ENCODE measurements around the gene SMG9. TPM values are rescaled to one million over a fixed set of nuclear protein-coding genes. Genes with fewer than 3 reads are reported as not detected.
"Not testable (repeated sequence)": the region's sequence is repeated elsewhere in the genome, so short reads cannot be mapped to it uniquely, and the experiment has no call there.

SMG9 gene
- total and polyA plus RNA-seq, 12 donors, result 10.0 to 30.4 (median 13.4) TPM

GRCh38 chr19:43687660-43687997 is 67.1 kb downstream of the SMG9 start:
- intact Hi-C loops (cut with DNase I), result no loop called here
- no peak for ATAC-seq

DNA sequence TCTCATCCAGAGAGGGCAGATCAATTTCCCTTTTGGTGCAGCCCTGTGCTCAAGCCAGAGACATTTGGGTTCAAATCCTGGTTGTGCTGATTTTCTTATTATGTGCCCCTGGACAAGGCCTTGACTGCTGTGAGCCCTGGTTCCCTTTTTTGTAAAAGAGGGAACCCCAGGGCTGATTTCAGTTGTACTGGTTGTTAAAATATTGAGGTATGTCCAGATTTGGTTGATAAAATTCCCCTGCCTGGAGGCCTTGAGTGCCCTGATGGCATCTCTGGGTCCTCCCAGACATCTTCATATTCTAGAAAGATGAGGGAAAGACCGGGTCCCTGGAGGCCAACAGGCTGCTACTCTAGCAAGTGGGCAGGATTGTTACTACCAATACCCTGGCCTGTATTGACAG is 70.4 kb downstream of the SMG9 start:
- Histone ChIP-seq H3K9me3 (no peaks in the 10 kb centered on the region), H3K27ac (peak overlapping the region in 1 of 10 donors; percentile 69), H3K36me3 (no peaks in the 10 kb centered on the region), H3K4me3 (no peak overlapping the region), H3K4me1 (peaks cover 0 to 18% (median 0%) of the 10 kb centered on the region in 9 donors), H3K27me3 (no peaks in the 10 kb centered on the region)
- 86 to 92% methylated on average over 1 of the region's 1 CpG for WGBS, 2 donors
- DNase-seq, result no peak
- ATAC-seq, result no peak
- no peak for TF ChIP-seq CTCF (IDR thresholded peaks at IDR 0.05)
- intact Hi-C loops (cut with DNase I), result no loop called here

More at GRCh38 chr19:43687660-43687997, 67.1 kb downstream of the SMG9 start:
- no peak for DNase-seq
- no peaks in the 10 kb centered on the region for H3K36me3 ChIP-seq
- H3K4me3 ChIP-seq, result no peak overlapping the region
- TF ChIP-seq CTCF (IDR thresholded peaks at IDR 0.05), result no peak
- H3K9me3 ChIP-seq, result peaks cover 0 to 30% (median 19%) of the 10 kb centered on the region in 11 donors
- 65 to 66% methylated on average over 1 of the region's 1 CpG for WGBS, 2 donors
- H3K27ac ChIP-seq, result no peak overlapping the region
- no peaks in the 10 kb centered on the region for H3K27me3 ChIP-seq
- peaks cover 0 to 22% (median 0%) of the 10 kb centered on the region in 9 donors for H3K4me1 ChIP-seq

DNA sequence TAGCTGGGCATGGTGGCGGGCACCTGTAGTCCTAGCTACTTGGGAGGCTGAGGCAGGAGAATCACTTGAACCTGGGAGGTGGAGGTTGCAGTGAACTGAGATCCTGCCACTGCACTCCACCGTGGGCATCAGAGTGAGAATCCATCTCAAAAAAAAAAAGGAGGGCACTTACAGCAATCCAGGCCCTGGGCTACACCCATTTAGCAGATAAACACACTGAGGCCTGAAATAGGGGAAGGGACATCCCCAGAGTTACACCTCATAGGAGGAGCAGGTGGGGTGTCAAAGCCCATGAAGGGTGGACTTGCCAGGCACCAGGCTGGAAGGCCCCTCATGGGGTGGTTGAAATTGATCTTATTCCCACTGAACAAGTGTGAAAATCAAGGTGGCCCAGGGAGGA is 70.9 kb downstream of the SMG9 start:
- no peak for DNase-seq
- H3K4me1 ChIP-seq, result peaks cover 0 to 18% (median 0%) of the 10 kb centered on the region in 9 donors
- H3K9me3 ChIP-seq, result no peaks in the 10 kb centered on the region
- 54 to 65% methylated on average over 2 of the region's 2 CpGs for WGBS, 2 donors
- H3K4me3 ChIP-seq, result no peak overlapping the region
- intact Hi-C loops (cut with DNase I), result no loop called here
- H3K27me3 ChIP-seq, result no peaks in the 10 kb centered on the region
- no peaks in the 10 kb centered on the region for H3K36me3 ChIP-seq
- ATAC-seq, result no peak
- TF ChIP-seq CTCF (IDR thresholded peaks at IDR 0.05), result no peak
- H3K27ac ChIP-seq, result peak overlapping the region in 1 of 10 donors; percentile 69

DNA sequence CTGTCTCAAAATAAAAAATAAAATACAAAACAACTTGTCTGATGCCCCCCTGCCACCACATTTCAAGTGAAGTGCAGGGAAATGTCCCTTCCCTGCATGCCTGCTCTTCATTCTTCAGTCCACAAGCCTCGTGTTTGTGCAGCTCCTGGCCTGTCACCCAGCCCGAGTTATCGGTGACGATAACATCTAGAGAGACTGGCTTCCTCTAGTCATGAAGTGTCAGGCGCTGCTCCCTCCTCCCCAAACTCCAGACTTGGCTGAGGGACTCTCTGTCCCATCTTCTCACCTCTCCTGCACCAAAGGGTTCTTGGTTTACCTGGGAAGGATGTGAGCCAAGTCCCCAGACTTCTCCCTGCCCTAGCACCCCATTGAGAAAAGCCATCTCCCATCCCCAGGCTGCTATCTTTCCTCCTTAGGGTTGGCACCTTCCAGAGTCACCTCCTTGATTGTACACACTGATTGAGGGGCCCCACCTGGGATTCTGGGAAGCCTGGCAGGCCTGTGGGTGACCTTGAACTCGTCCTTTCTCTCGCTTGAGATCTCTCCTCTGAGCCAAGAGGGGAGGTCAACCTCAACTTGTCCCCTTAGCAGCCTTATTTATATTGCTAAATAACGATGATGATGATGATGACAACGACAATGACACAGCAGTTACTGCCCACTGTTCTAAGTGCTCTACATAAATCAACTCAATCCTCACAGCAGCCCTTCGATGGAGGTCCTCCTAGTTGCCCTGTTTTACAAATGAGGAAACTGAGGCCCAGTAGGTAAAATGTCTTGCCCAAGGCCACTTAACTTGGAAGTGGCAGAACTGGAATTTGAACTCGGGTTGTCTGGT is 71.7 kb downstream of the SMG9 start:
- intact Hi-C loops (cut with DNase I), result no loop called here
- no peaks in the 10 kb centered on the region for H3K9me3 ChIP-seq
- no peak for TF ChIP-seq CTCF (IDR thresholded peaks at IDR 0.05)
- no peaks in the 10 kb centered on the region for H3K36me3 ChIP-seq
- no peaks in the 10 kb centered on the region for H3K27me3 ChIP-seq
- ATAC-seq (no peak), DNase-seq (no peak)
- no peak overlapping the region for H3K4me3 ChIP-seq
- WGBS, 2 donors, result 54 to 55% methylated on average over 11 of the region's 11 CpGs
- H3K27ac ChIP-seq, result peak overlapping the region in 1 of 10 donors; percentile 36
- peaks cover 0 to 13% (median 0%) of the 10 kb centered on the region in 9 donors for H3K4me1 ChIP-seq

- 93 to 95% methylated on average over 5 of the region's 5 CpGs for WGBS, 2 donors
- H3K36me3 ChIP-seq; H3K9me3 ChIP-seq; H3K27me3 ChIP-seq; H3K4me1 ChIP-seq; H3K27ac ChIP-seq; intact Hi-C loops (cut with DNase I); H3K4me3 ChIP-seq; DNase-seq; ATAC-seq: not testable (repeated sequence)
Observed at GRCh38 chr19:43682269-43682668, 72.5 kb downstream of the SMG9 start.
